Activated B cell treated with CpG ODN at 0.5 μM for 24 hours (primary cell): ENCODE results near the gene L3MBTL4. TPM values are rescaled to one million over a fixed set of nuclear protein-coding genes. Genes with fewer than 3 reads are reported as not detected.

ENCODE experiments used
- ATAC-seq: fragments of 200-7000 bp; cut with Tn5 transposase; one replicate; pipeline ENCODE4 v1.10.0; 2021; ENCODE audit warnings: low read depth, mild to moderate bottlenecking, moderate library complexity
- CTCF ChIA-PET: fragments of 350-600 bp; sonication (Branson Sonifier 250); formaldehyde crosslinking; loops from one replicate; lab custom pipeline; 2021; ENCODE audit warnings: antibody characterized with exemption; lab: Charles Lee
- POLR2A ChIA-PET: fragments of 350-600 bp; sonication (Branson Sonifier 250); formaldehyde crosslinking; loops from one replicate; lab custom pipeline; 2021; ENCODE audit warnings: antibody characterized with exemption; lab: Charles Lee
- DNase-seq: peaks from one replicate; pipeline ENCODE4 v3.0.0; 2022
- H3K27ac Mint-ChIP-seq: one replicate; pipeline ENCODE4 v1.8.0; 2020; ENCODE audit warnings: mixed read lengths
- H3K27me3 Mint-ChIP-seq: one replicate; pipeline ENCODE4 v1.8.0; 2021; ENCODE audit warnings: mixed read lengths
- H3K36me3 Mint-ChIP-seq: one replicate; pipeline ENCODE4 v1.8.0; 2021; ENCODE audit warnings: low read depth, mixed read lengths
- H3K4me1 Mint-ChIP-seq: one replicate; pipeline ENCODE4 v1.8.0; 2021; ENCODE audit warnings: mixed read lengths
- H3K4me3 Mint-ChIP-seq: one replicate; pipeline ENCODE4 v1.8.0; 2020; ENCODE audit warnings: mild to moderate bottlenecking, mixed read lengths
- H3K9me3 Mint-ChIP-seq: one replicate; pipeline ENCODE4 v1.8.0; 2020; ENCODE audit warnings: mixed read lengths
- CTCF ChIP-seq: fragments of 200-600 bp; IDR thresholded peaks from one replicate; pipeline ENCODE4 v1.8.0; 2022; ENCODE audit warnings: antibody characterized with exemption, mild to moderate bottlenecking
- intact Hi-C: fragments of 100-400 bp; cut with micrococcal nuclease; formaldehyde crosslinking; loops from one replicate; pipeline ENCODE4 v1.15.1; 2024
- total RNA-seq: library from RNA; stranded (reverse); gene quantifications from 2 replicates; pipeline ENCODE4 v1.2.3, GENCODE V29; 2022

The L3MBTL4 gene
- total RNA-seq, 1 donor from 2014 or later: 12.3 TPM

- POLR2A ChIA-PET: no interaction called here
- ATAC-seq: no peak
- H3K4me3 Mint-ChIP-seq: no peak overlapping the region
Measured at GRCh38 chr18:5961828-5962150, 452.9 kb downstream of the L3MBTL4 start.

DNA sequence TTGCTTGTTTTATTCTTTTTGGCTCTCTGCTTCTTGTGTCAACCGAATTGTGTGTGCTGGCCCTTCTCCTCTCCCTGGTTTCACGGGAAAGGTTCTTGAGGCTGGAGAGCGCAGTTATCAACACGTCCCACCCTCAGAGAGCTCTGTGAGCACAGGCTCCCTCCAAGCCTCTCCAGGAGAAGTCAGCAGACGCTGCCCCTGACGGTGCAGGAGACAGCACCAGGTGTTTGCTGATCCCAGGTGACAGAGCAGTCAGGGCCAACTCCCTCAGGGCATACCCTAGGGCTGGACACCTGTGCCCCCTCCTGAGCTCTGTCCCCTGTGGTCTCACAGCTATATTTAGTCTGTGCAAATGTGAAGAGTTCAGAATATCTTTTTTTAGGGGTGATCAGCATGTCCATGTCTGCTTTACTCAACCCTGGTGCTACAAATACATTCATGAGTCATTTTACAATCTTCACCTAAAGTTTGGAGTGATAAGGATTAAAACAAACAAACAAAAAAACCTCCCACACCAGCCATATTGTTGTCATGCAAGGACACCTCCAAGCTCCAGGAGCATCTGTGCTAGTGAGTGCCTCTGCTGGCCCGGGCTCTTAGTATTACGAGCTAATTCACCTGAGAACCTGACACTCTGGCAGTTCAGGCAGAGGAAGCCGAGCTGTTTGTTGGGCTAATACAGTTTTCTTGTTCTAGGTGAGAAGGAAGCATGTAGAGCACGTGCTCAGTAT, 453.4 kb downstream of the L3MBTL4 start:
- H3K27me3 Mint-ChIP-seq: no peaks in the 10 kb centered on the region
- H3K4me1 Mint-ChIP-seq: no peaks in the 10 kb centered on the region
- H3K36me3 Mint-ChIP-seq: no peaks in the 10 kb centered on the region
- H3K27ac Mint-ChIP-seq: no peak overlapping the region
- CTCF ChIA-PET: no interaction called here
- no peaks in the 10 kb centered on the region for H3K9me3 Mint-ChIP-seq
- no peak for DNase-seq
- no peak overlapping the region for H3K4me3 Mint-ChIP-seq
- no peak for ATAC-seq
- TF ChIP-seq CTCF: no peak
- POLR2A ChIA-PET: no interaction called here
- intact Hi-C loops: no loop called here

More at GRCh38 chr18:5961828-5962150, 452.9 kb downstream of the L3MBTL4 start:
- no peak for TF ChIP-seq CTCF
- Mint-ChIP-seq H3K4me1 (no peaks in the 10 kb centered on the region), H3K9me3 (no peaks in the 10 kb centered on the region), H3K36me3 (no peaks in the 10 kb centered on the region), H3K27me3 (no peaks in the 10 kb centered on the region), H3K27ac (no peak overlapping the region)
- intact Hi-C loops: no loop called here
- CTCF ChIA-PET: no interaction called here
- DNase-seq: no peak

- Mint-ChIP-seq H3K27me3 (no peaks in the 10 kb centered on the region), H3K27ac (no peak overlapping the region), H3K4me1 (no peaks in the 10 kb centered on the region), H3K4me3 (no peak overlapping the region), H3K36me3 (no peaks in the 10 kb centered on the region), H3K9me3 (no peaks in the 10 kb centered on the region)
- POLR2A ChIA-PET: no interaction called here
- no peak for DNase-seq
- ATAC-seq: no peak
- CTCF ChIA-PET: no interaction called here
- no peak for TF ChIP-seq CTCF
- intact Hi-C loops: no loop called here
Measured at GRCh38 chr18:5958822-5959221, 455.9 kb downstream of the L3MBTL4 start.

- ATAC-seq (no peak), DNase-seq (no peak)
- Mint-ChIP-seq H3K9me3 (no peaks in the 10 kb centered on the region), H3K4me3 (no peak overlapping the region), H3K36me3 (no peaks in the 10 kb centered on the region), H3K27ac (no peak overlapping the region), H3K4me1 (no peaks in the 10 kb centered on the region), H3K27me3 (no peaks in the 10 kb centered on the region)
- intact Hi-C loops: no loop called here
- ChIA-PET POLR2A (no interaction called here), CTCF (no interaction called here)
- TF ChIP-seq CTCF: no peak
Measured at GRCh38 chr18:5955861-5956260, 458.9 kb downstream of the L3MBTL4 start.

DNA sequence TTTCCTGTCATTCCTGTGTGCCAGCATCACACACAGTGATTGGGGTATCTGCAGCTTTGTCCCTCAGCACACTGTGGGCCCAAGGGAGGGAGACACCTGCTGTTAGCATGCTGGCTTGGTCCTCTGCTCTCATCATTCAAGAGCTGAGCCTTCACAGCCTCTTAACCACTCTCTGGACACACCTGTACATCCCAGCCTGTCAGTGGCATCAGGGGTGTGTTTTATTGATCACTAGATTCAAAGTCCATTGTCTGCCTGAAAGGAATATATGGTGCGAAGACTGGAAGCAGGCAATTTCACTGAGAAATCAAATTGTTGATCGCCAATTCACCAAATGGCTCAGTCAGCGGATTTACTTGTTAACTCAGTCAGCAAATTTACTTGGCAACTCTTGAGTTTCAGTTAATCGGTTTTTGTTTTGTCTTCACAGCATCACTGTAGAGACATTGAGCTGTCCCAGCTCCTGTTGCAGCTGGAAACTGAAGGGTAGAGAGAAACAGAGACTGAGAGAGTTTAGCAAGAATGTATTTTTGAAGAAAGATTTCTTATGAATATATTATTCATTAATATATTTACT, 463.1 kb downstream of the L3MBTL4 start:
- Mint-ChIP-seq H3K27ac (no peak overlapping the region), H3K4me3 (no peak overlapping the region), H3K4me1 (no peaks in the 10 kb centered on the region), H3K9me3 (no peaks in the 10 kb centered on the region), H3K27me3 (no peaks in the 10 kb centered on the region), H3K36me3 (no peaks in the 10 kb centered on the region)
- DNase-seq: no peak
- intact Hi-C loops: no loop called here
- ChIA-PET CTCF (no interaction called here), POLR2A (no interaction called here)
- no peak for ATAC-seq
- no peak for TF ChIP-seq CTCF
